ENCODE measurements around the gene BCAS3. TPM values are rescaled to one million over a fixed set of nuclear protein-coding genes. Genes with fewer than 3 reads are reported as not detected.

The BCAS3 gene
- total and polyA plus RNA-seq, 9 donors = 9.4 to 37.0 (median 21.6) TPM

- 46 to 80% (median 55%) methylated on average over 7 of the region's 7 CpGs for WGBS, 3 donors
- Histone ChIP-seq H3K27ac (no peak overlapping the region), H3K27me3 (no peaks in the 10 kb centered on the region), H3K4me1 (ENCODE audit: insufficient read depth) (no peaks in the 10 kb centered on the region), H3K4me3 (no peak overlapping the region), H3K36me3 (no peaks in the 10 kb centered on the region), H3K9me3 (no peaks in the 10 kb centered on the region)
- intact Hi-C loops (cut with DNase I) = no loop called here
- TF ChIP-seq CTCF (IDR thresholded peaks at IDR 0.05) = no peak
- no peak for TF ChIP-seq EP300 (IDR thresholded peaks at IDR 0.05)
- no peak for TF ChIP-seq POLR2A (IDR thresholded peaks at IDR 0.05)
- DNase-seq = no peak
These were observed 518.7 kb downstream of the BCAS3 start for GRCh38 chr17:61196302-61196704.

GRCh38 chr17:61196799-61197198 lies 519.1 kb downstream of the BCAS3 start:
- WGBS, 3 donors = 52 to 62% (median 61%) methylated on average over 3 of the region's 3 CpGs
- no peaks in the 10 kb centered on the region for H3K36me3 ChIP-seq
- H3K4me3 ChIP-seq = no peak overlapping the region
- no peaks in the 10 kb centered on the region for H3K9me3 ChIP-seq
- intact Hi-C loops (cut with DNase I) = no loop called here
- DNase-seq = no peak
- no peak overlapping the region for H3K27ac ChIP-seq
- no peaks in the 10 kb centered on the region for H3K4me1 ChIP-seq (ENCODE audit: insufficient read depth)
- TF ChIP-seq CTCF (IDR thresholded peaks at IDR 0.05) (no peak), POLR2A (IDR thresholded peaks at IDR 0.05) (no peak), EP300 (IDR thresholded peaks at IDR 0.05) (no peak)
- no peaks in the 10 kb centered on the region for H3K27me3 ChIP-seq

GRCh38 chr17:61199431-61200338 lies 522.0 kb downstream of the BCAS3 start:
- intact Hi-C loops (cut with DNase I) = no loop called here
- 77 to 80% (median 78%) methylated on average over 4 of the region's 4 CpGs for WGBS, 3 donors
- no peak for DNase-seq
- Histone ChIP-seq H3K36me3 (no peaks in the 10 kb centered on the region), H3K9me3 (no peaks in the 10 kb centered on the region), H3K27ac (no peak overlapping the region), H3K4me1 (ENCODE audit: insufficient read depth) (peaks cover 6% of the 10 kb centered on the region), H3K4me3 (no peak overlapping the region), H3K27me3 (no peaks in the 10 kb centered on the region)
- TF ChIP-seq POLR2A (IDR thresholded peaks at IDR 0.05) (no peak), CTCF (IDR thresholded peaks at IDR 0.05) (no peak), EP300 (IDR thresholded peaks at IDR 0.05) (no peak)

- H3K4me1 ChIP-seq (ENCODE audit: insufficient read depth) = peaks cover 10% of the 10 kb centered on the region
- 84 to 90% (median 88%) methylated on average over 8 of the region's 8 CpGs for WGBS, 3 donors
- no peak for DNase-seq
- H3K27me3 ChIP-seq = no peaks in the 10 kb centered on the region
- H3K27ac ChIP-seq = no peak overlapping the region
- H3K4me3 ChIP-seq = no peak overlapping the region
- intact Hi-C loops (cut with DNase I) = no loop called here
- TF ChIP-seq EP300 (IDR thresholded peaks at IDR 0.05) (no peak), POLR2A (IDR thresholded peaks at IDR 0.05) (no peak), CTCF (IDR thresholded peaks at IDR 0.05) (no peak)
- H3K36me3 ChIP-seq = no peaks in the 10 kb centered on the region
- H3K9me3 ChIP-seq = no peaks in the 10 kb centered on the region
These were observed 522.7 kb downstream of the BCAS3 start for GRCh38 chr17:61200339-61200715.

Measured in ovary (tissue), 9 donors.